GM10266 (cell line): Measurements from ENCODE around the gene DDN.
A peak's percentile ranks its signal among the peaks of the same experiment; 100 is the strongest.

Experiments used
- DNase-seq: peaks from one replicate; pipeline ENCODE4 v3.0.0; 2012; ENCODE audit errors: extremely low spot score
- CTCF ChIP-seq: IDR thresholded peaks from 2 replicates; pipeline ENCODE4 v1.5.1; 2012; ENCODE audit warnings: mild to moderate bottlenecking, low read depth; ENCODE audit not compliant: control insufficient read depth, insufficient read depth; ENCODE audit errors: missing control alignments

Gene DDN

GRCh38 chr12:48973941-48974673, 25.1 kb downstream of the DDN start:
- peak; percentile 63 for TF ChIP-seq CTCF
- DNase-seq, result peak; percentile 67

DNA sequence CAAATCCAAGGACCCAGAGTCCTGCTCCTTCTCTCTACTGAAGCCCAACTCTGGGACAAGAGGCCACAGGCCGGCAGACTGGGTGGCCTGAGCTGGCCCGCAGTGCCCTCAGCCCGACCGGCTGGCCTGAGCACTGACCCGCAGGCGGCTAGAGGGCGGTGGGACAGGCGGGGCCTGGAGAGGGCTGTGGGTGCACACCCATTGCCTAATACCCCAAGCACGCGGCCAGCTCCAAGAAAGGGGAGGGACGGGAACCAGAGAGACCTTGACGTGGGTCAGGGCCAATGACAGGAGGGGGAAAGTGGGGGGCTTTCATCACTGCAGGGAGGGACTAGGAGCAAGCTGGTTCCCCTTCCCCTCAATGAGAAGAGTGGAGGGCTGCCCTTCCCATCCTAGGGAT, 25.6 kb downstream of the DDN start:
- no peak for DNase-seq

GRCh38 chr12:48972952-48973483, 26.2 kb downstream of the DDN start:
- no peak for TF ChIP-seq CTCF
- no peak for DNase-seq

More for the DNA sequence above, 25.6 kb downstream of the DDN start:
- TF ChIP-seq CTCF, result no peak

GRCh38 chr12:48972213-48972951, 26.8 kb downstream of the DDN start:
- TF ChIP-seq CTCF, result no peak
- DNase-seq, result peak; percentile 42

DNA sequence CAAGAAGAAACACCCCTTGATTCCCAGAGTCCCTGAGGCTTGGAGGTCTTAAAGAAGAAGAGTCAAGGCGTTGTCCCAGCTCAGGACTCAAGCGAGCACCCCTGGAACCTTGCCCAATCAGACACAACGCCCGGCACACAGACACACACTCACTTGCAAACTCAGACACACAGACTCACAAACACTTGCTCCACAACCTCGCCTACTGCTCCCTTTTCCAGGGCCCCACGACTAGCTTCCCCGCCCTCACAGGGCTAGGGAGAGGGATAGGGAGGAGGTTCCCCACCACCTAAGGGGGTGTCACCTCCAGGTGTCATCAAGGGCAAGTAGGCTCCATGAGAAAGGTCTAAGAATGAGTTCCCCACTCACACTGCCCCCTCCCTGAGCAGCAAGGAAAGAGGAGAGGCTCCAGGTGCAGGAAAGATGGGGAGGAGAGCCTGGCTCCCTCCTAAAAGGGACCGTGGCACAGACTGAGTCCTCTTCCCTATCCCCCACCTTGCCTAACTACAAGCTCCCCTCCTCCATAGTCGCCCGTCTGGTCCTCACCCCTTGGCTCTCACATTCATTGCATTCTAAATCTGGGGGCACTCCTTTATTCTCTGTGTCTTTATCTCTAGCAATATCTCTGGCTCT, 28.4 kb downstream of the DDN start:
- peak; percentile 25 for DNase-seq
- TF ChIP-seq CTCF, result no peak

GRCh38 chr12:48969833-48970701, 29.1 kb downstream of the DDN start:
- TF ChIP-seq CTCF, result peak; percentile 37
- DNase-seq, result peak; percentile 74
